Pancreas (tissue), 10 donors: ENCODE measurements around the gene SEMA5A. TPM values are rescaled to one million over a fixed set of nuclear protein-coding genes. Genes with fewer than 3 reads are reported as not detected.

Experiments
- ATAC-seq, 4 donors: fragments of 200-7000 bp; cut with Tn5 transposase; one replicate each; pipeline versions ENCODE4 v1.8.0 to v1.9.1; 2020; ENCODE audit warnings: mild to moderate bottlenecking in 4 of 4, moderate library complexity in 4 of 4
- DNase-seq, 6 donors: peaks; one replicate each; pipeline ENCODE4 v3.0.0-alpha.2; 2020
- FAIRE-seq: peaks from 2 replicates; lab custom pipeline; 2012; peaks lifted over from hg19 to GRCh38; lab: Jason Lieb, UNC
- H3K27ac ChIP-seq, 4 donors: fragments of 200-600 bp; sonication (generic); 1 replicate in 3 of 4; 2 replicates in 1 of 4; pipeline versions ENCODE4 v1.5.0 to v1.8.0; 2020
- H3K27me3 ChIP-seq, 4 donors: fragments of 200-600 bp; one replicate each; pipeline ENCODE4 v1.8.0; 2021
- H3K36me3 ChIP-seq, 3 donors: fragments of 200-600 bp; sonication (generic) in 1 of 3; one replicate each; pipeline versions ENCODE4 v1.5.0 to v1.8.0; 2020 to 2021
- H3K4me1 ChIP-seq, 3 donors: fragments of 200-600 bp; one replicate each; pipeline ENCODE4 v1.8.0; 2021
- H3K4me3 ChIP-seq, 4 donors: fragments of 200-600 bp; sonication (generic) in 2 of 4; one replicate each; pipeline versions ENCODE4 v1.5.0 to v1.8.0; 2020 to 2021
- H3K9me3 ChIP-seq, 4 donors: fragments of 200-600 bp; one replicate each; pipeline ENCODE4 v1.8.0; 2021
- CTCF ChIP-seq, 4 donors: fragments of 200-600 bp; sonication (generic) in 3 of 4; IDR thresholded peaks; one replicate each; pipeline versions ENCODE4 v1.5.0 to v1.8.0; 2021; ENCODE audit warnings: antibody characterized with exemption in 4 of 4
- WGBS, 2 donors: extraction: QIAGEN DNeasy Blood & Tissue Kit; methylation state at CpG; one replicate each; pipeline ENCODE4 v1.1.7; 2013; 5-methylcytosine and 5-hydroxymethylcytosine counted together
- intact Hi-C, 3 donors: fragments of 100-400 bp; cut with DNase I; formaldehyde crosslinking; loops; one replicate each; pipeline versions ENCODE4 v1.11.1 to v1.14.2; 2022
- polyA plus RNA-seq, 2 donors: library from polyadenylated mRNA; stranded (reverse); fragments of 200-250 nt; gene quantifications; one replicate each; pipeline ENCODE4 v1.2.3, GENCODE V29; 2013
- total RNA-seq, 6 donors: library from RNA; stranded (reverse); fragmentation: NEBNext Ultra II Directional in 4 of 6; extraction: Animal tissue kit (Norgen Biotek cat#: 25700) in 4 of 6; gene quantifications; one replicate each; pipeline versions ENCODE4 v1.2.1 to v1.2.4, GENCODE V29; 2021 to 2023
- donor health status: healthy with polysubstance abuse.
- donor health status: DM: no; HTN: no; CAD: no; lungs with moderate emphysema.
- donor health status: DM: no; HTN: no; CAD: no.
- donor health status: control.
- donor health status: control.
- donor health status: Bipolar disorder and iron deficiency.
- donor health status: DM: yes; HTN: yes; CAD: no.
- donor health status: DM: no; HTN: no; CAD: no.
- donor health status: DM: no; HTN: no; CAD: no.
- donor health status: DM: yes; HTN: yes; CAD: no.

Gene SEMA5A
- total and polyA plus RNA-seq, 8 donors, result 0.91 to 14.0 (median 6.4) TPM

- TF ChIP-seq CTCF (IDR thresholded peaks at IDR 0.05), result no peak
- intact Hi-C loops, result no loop called here
- H3K27ac ChIP-seq, result no peak overlapping the region
- no peaks in the 10 kb centered on the region for H3K4me1 ChIP-seq
- H3K9me3 ChIP-seq, result no peaks in the 10 kb centered on the region
- WGBS, 2 donors, result 89 to 90% methylated on average over 4 of the region's 4 CpGs
- no peaks in the 10 kb centered on the region for H3K27me3 ChIP-seq
- DNase-seq (no peak), FAIRE-seq (no peak), ATAC-seq (peak in 2 of 4 donors; percentile 29 to 52)
- H3K4me3 ChIP-seq, result no peak overlapping the region
- no peaks in the 10 kb centered on the region for H3K36me3 ChIP-seq
Observed at GRCh38 chr5:9519537-9519936, 26.3 kb downstream of the SEMA5A start.

GRCh38 chr5:9516591-9516990 lies 29.3 kb downstream of the SEMA5A start:
- no peak overlapping the region for H3K27ac ChIP-seq
- H3K4me1 ChIP-seq, result no peaks in the 10 kb centered on the region
- no peaks in the 10 kb centered on the region for H3K9me3 ChIP-seq
- TF ChIP-seq CTCF (IDR thresholded peaks at IDR 0.05), result no peak
- FAIRE-seq, result no peak
- 79 to 94% methylated on average over 5 of the region's 5 CpGs for WGBS, 2 donors
- intact Hi-C loops, result no loop called here
- DNase-seq, result no peak
- no peak overlapping the region for H3K4me3 ChIP-seq
- H3K27me3 ChIP-seq, result no peaks in the 10 kb centered on the region
- ATAC-seq, result peak in 1 of 4 donors; percentile 27
- no peaks in the 10 kb centered on the region for H3K36me3 ChIP-seq

- no peaks in the 10 kb centered on the region for H3K27me3 ChIP-seq
- no peaks in the 10 kb centered on the region for H3K9me3 ChIP-seq
- intact Hi-C loops, result no loop called here
- no peaks in the 10 kb centered on the region for H3K4me1 ChIP-seq
- 66 to 72% methylated on average over 3 of the region's 3 CpGs for WGBS, 2 donors
- no peak overlapping the region for H3K4me3 ChIP-seq
- no peaks in the 10 kb centered on the region for H3K36me3 ChIP-seq
- DNase-seq (no peak), FAIRE-seq (no peak), ATAC-seq (no peak)
- no peak overlapping the region for H3K27ac ChIP-seq
- TF ChIP-seq CTCF (IDR thresholded peaks at IDR 0.05), result no peak
Observed at GRCh38 chr5:9515436-9515835, 30.4 kb downstream of the SEMA5A start.

- no peak for FAIRE-seq
- intact Hi-C loops, result no loop called here
- Histone ChIP-seq H3K4me3 (no peak overlapping the region), H3K9me3 (no peaks in the 10 kb centered on the region), H3K4me1 (no peaks in the 10 kb centered on the region), H3K27ac (no peak overlapping the region), H3K36me3 (no peaks in the 10 kb centered on the region), H3K27me3 (no peaks in the 10 kb centered on the region)
- 89 to 94% methylated on average over 2 of the region's 2 CpGs for WGBS, 2 donors
- no peak for DNase-seq
- TF ChIP-seq CTCF (IDR thresholded peaks at IDR 0.05), result no peak
- no peak for ATAC-seq
Observed at GRCh38 chr5:9514968-9515367, 30.9 kb downstream of the SEMA5A start.

GRCh38 chr5:9513827-9514226 lies 32.0 kb downstream of the SEMA5A start:
- TF ChIP-seq CTCF (IDR thresholded peaks at IDR 0.05), result no peak
- 55 to 59% methylated on average over 4 of the region's 4 CpGs for WGBS, 2 donors
- Histone ChIP-seq H3K9me3 (no peaks in the 10 kb centered on the region), H3K27ac (no peak overlapping the region), H3K4me3 (no peak overlapping the region), H3K27me3 (no peaks in the 10 kb centered on the region), H3K4me1 (no peaks in the 10 kb centered on the region), H3K36me3 (no peaks in the 10 kb centered on the region)
- FAIRE-seq, result no peak
- peak in 2 of 4 donors; percentile 44 to 56 for ATAC-seq
- no peak for DNase-seq
- intact Hi-C loops, result no loop called here
